SK-N-SH (cell line): ENCODE measurements around the gene BGN. TPM values are rescaled to one million over a fixed set of nuclear protein-coding genes. Genes with fewer than 3 reads are reported as not detected.

Experiments
- CTCF ChIA-PET: fragments of 300-600, 350-600 bp; formaldehyde crosslinking; extraction: SDS; loops from one replicate; lab custom pipeline; 2021; lab: Yijun Ruan, JAX
- POLR2A ChIA-PET: fragments of 350-600 bp; sonication (Branson Sonifier 250); formaldehyde crosslinking; extraction: SDS; loops from one replicate; lab custom pipeline; 2020; ENCODE audit warnings: antibody characterized with exemption, inconsistent platforms; lab: Yijun Ruan, JAX
- DNase-seq: peaks from one replicate; pipeline ENCODE4 v3.0.0; 2012
- H2AFZ ChIP-seq: fragments of 200-600 bp; sonication (generic); 2 replicates; pipeline ENCODE4 v1.8.1; 2016; ENCODE audit warnings: antibody characterized with exemption, mild to moderate bottlenecking, low read depth
- H3F3A ChIP-seq: fragments of 200-600 bp; sonication (generic); replicated peaks from 2 replicates; pipeline ENCODE3; 2016; ENCODE audit warnings: antibody characterized with exemption, mild to moderate bottlenecking; ENCODE audit not compliant: insufficient read depth
- H3K27ac ChIP-seq, 2 experiments: fragments of 200-500 bp in 1 of 2; fragments of 200-600 bp in 1 of 2; sonication (Bioruptor generic) in 1 of 2; sonication (generic), shearing (Covaris generic) in 1 of 2; 2 replicates each; pipeline versions ENCODE4 v1.5.1 to v1.6.1; 2014 to 2016; ENCODE audit warnings: low read depth in 2 of 2, inconsistent platforms in 1 of 2, low read length in 1 of 2, mild to moderate bottlenecking in 1 of 2, mixed read lengths in 1 of 2
- H3K27me3 ChIP-seq: fragments of 200-600 bp; sonication (generic), shearing (Covaris generic); 2 replicates; pipeline ENCODE4 v1.6.1; 2016; ENCODE audit warnings: mixed run types; ENCODE audit not compliant: insufficient read depth
- H3K36me3 ChIP-seq, 2 experiments: fragments of 200-500 bp in 1 of 2; fragments of 200-600 bp in 1 of 2; sonication (Bioruptor generic) in 1 of 2; sonication (generic) in 1 of 2; replicated peaks in 1 of 2; 2 replicates each; pipeline versions ENCODE3 to v1.5.1; 2014 to 2016; ENCODE audit warnings: low read length in 1 of 2, mild to moderate bottlenecking in 1 of 2; ENCODE audit not compliant: insufficient read depth in 2 of 2, control insufficient read depth in 1 of 2
- H3K4me1 ChIP-seq, 2 experiments: fragments of 200-500 bp in 1 of 2; fragments of 200-600 bp in 1 of 2; sonication (Bioruptor generic) in 1 of 2; sonication (generic), shearing (Covaris generic) in 1 of 2; 2 replicates each; pipeline versions ENCODE4 v1.5.1 to v1.6.1; 2014 to 2016; ENCODE audit warnings: low read depth in 1 of 2, low read length in 1 of 2, mixed run types in 1 of 2; ENCODE audit not compliant: insufficient read depth in 2 of 2, control insufficient read depth in 1 of 2
- H3K4me2 ChIP-seq: fragments of 200-600 bp; sonication (generic), shearing (Covaris generic); 2 replicates; pipeline ENCODE4 v1.6.1; 2017; ENCODE audit warnings: mixed run types
- H3K4me3 ChIP-seq, 2 experiments: fragments of 200-500 bp in 1 of 2; fragments of 200-600 bp in 1 of 2; sonication (Bioruptor generic) in 1 of 2; sonication (generic), shearing (Covaris generic) in 1 of 2; 2 replicates each; pipeline versions ENCODE4 v1.5.1 to v1.8.1; 2014 to 2016; ENCODE audit warnings: low read depth in 2 of 2, inconsistent platforms in 1 of 2, low read length in 1 of 2, mild to moderate bottlenecking in 1 of 2, mixed read lengths in 1 of 2, moderate library complexity in 1 of 2
- H3K79me2 ChIP-seq: fragments of 200-600 bp; sonication (generic); 2 replicates; pipeline ENCODE4 v1.8.1; 2017; ENCODE audit warnings: mild to moderate bottlenecking; ENCODE audit not compliant: insufficient read depth
- H3K9ac ChIP-seq: fragments of 200-600 bp; sonication (generic); 2 replicates; pipeline ENCODE4 v1.6.1; 2017; ENCODE audit warnings: mixed run types
- H3K9me2 ChIP-seq: fragments of 200-600 bp; sonication (generic); 2 replicates; pipeline ENCODE4 v1.6.1; 2017; ENCODE audit warnings: mixed run types
- H3K9me3 ChIP-seq: fragments of 200-600 bp; sonication (generic); 2 replicates; pipeline ENCODE4 v1.6.1; 2017; ENCODE audit warnings: mixed run types, mild to moderate bottlenecking, moderate library complexity
- H4K20me1 ChIP-seq: fragments of 200-600 bp; sonication (generic); 2 replicates; pipeline ENCODE4 v1.6.1; 2017; ENCODE audit warnings: mild to moderate bottlenecking, mixed run types; ENCODE audit not compliant: insufficient read depth
- CHD2 ChIP-seq: fragments of 150-350 bp; IDR thresholded peaks from 2 replicates; pipeline ENCODE4 v1.6.1; 2018; ENCODE audit warnings: low read length; ENCODE audit not compliant: partially characterized antibody
- CTCF ChIP-seq: fragments of 200-600 bp; sonication (generic); IDR thresholded peaks from 2 replicates; pipeline ENCODE4 v1.6.1; 2017; ENCODE audit warnings: antibody characterized with exemption, mild to moderate bottlenecking, moderate library complexity
- FOXM1 ChIP-seq: IDR thresholded peaks from 2 replicates; pipeline ENCODE4 v1.4.0; 2012; ENCODE audit warnings: low read depth, mild to moderate bottlenecking
- GATA2 ChIP-seq: sonication (generic); formaldehyde crosslinking; IDR thresholded peaks from 2 replicates; pipeline ENCODE4 v1.5.0; 2020; ENCODE audit warnings: mild to moderate bottlenecking, missing genetic modification reagents
- JUND ChIP-seq: IDR thresholded peaks from 2 replicates; pipeline ENCODE4 v1.4.0; 2012
- MAX ChIP-seq: IDR thresholded peaks from 2 replicates; pipeline ENCODE4 v1.4.0; 2012; ENCODE audit warnings: low read depth
- MXI1 ChIP-seq: IDR thresholded peaks from 2 replicates; pipeline ENCODE4 v1.6.1; 2012; ENCODE audit warnings: mild to moderate bottlenecking, low read depth, low read length, improper control_type of control experiment
- NFIC ChIP-seq: IDR thresholded peaks from 2 replicates; pipeline ENCODE4 v1.4.0; 2012; ENCODE audit warnings: borderline replicate concordance
- REST ChIP-seq: IDR thresholded peaks from 2 replicates; pipeline ENCODE4 v1.6.1; 2012; ENCODE audit warnings: mild to moderate bottlenecking, low read depth, low read length, moderate library complexity
- SIN3A ChIP-seq: IDR thresholded peaks from 2 replicates; pipeline ENCODE4 v1.6.1; 2012; ENCODE audit warnings: low read depth, mild to moderate bottlenecking, low read length, moderate library complexity, borderline replicate concordance
- SMC3 ChIP-seq: IDR thresholded peaks from 2 replicates; pipeline ENCODE4 v1.6.1; 2012; ENCODE audit warnings: low read depth, low read length, improper control_type of control experiment
- WGBS: methylation state at CpG from one replicate; pipeline ENCODE4 v1.1.6; 2017; ENCODE audit warnings: low lambda C conversion rate; 5-methylcytosine and 5-hydroxymethylcytosine counted together
- polyA plus RNA-seq, 3 experiments: library from polyadenylated mRNA; depleted of rRNA; stranded (reverse); fragments of >200 nt; gene quantifications; 2 replicates each; pipeline ENCODE4 v1.2.3, GENCODE V29; 2012
- TF ChIP-seq, protein P1 (sequence below): IDR thresholded peaks from 2 replicates; pipeline ENCODE4 v1.4.0; 2012; ENCODE audit warnings: low read depth, borderline replicate concordance

BGN gene
- polyA plus RNA-seq, 1 of the 3 experiments (the other 2 are of a cell fraction), result 28.9 TPM

DNA sequence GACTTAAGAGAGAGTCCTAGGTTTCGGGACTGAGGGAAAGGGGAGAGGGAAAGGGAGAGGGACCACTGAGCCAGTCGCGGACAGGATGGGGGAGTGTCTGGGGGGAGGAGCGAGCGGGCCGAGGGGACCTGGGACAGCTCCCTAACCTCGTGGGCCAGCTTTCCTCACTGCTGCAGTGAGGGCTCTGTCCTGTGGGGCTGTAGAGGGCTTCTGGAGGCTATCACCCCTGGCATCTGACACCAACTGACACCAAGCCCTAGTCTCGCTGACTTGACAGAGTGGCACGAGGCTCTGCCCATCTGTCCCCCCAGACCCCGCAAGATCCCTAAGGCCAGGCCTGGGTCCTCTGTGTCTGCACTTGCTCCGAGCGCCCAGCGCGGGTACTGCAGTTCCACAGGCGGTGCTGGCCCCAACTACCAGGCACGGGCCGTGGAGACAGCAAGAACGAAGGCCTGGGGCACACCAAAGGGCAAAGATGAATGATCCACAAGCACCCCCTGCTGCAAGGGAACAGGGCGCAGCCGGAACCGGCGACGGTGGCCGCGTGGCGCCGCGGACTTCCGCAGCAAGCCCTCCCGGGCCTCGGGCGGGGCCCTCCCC lies 24.9 kb upstream of the BGN start:
- POLR2A ChIA-PET, result interaction anchor here (1.3 kb wide), 1 partner anchor 37 kb away, joined by 4 read pairs; no protein-coding TSS in a partner anchor
- Histone ChIP-seq H3F3A (no peaks in the 10 kb centered on the region), H3K4me2 (peak overlapping the region; percentile 76), H3K36me3 (peaks cover 0 to 2% of the 10 kb centered on the region in 2 experiments), H3K79me2 (peaks cover 11% of the 10 kb centered on the region), H3K27me3 (no peaks in the 10 kb centered on the region; the same call in 1 of the 2 replicates), H2AFZ (no peak overlapping the region), H3K9ac (peak overlapping the region; percentile 63; the same call in 1 of the 2 replicates), H3K27ac (peak overlapping the region in 1 of 2 experiments; percentile 24; a peak in 2 of 4 replicates), H3K9me3 (no peaks in the 10 kb centered on the region), H3K4me1 (peaks cover 0 to 8% of the 10 kb centered on the region in 2 experiments; a peak in 1 of 4 replicates), H4K20me1 (no peaks in the 10 kb centered on the region), H3K9me2 (no peaks in the 10 kb centered on the region), H3K4me3 (peak overlapping the region; percentile 65 to 73)
- 13% methylated on average over 11 of the region's 32 CpGs for WGBS
- DNase-seq, result peak; percentile 55
- TF ChIP-seq REST (peak; percentile 89), SMC3 (no peak), GATA2 (no peak), FOXM1 (no peak), MXI1 (peak; percentile 55), CTCF (peak; percentile 17), SIN3A (peak; percentile 80; the same call in 1 of the 2 replicates), CHD2 (no peak), JUND (no peak), NFIC (no peak), MAX (peak; percentile 72)
- TF ChIP-seq, protein P1, sequence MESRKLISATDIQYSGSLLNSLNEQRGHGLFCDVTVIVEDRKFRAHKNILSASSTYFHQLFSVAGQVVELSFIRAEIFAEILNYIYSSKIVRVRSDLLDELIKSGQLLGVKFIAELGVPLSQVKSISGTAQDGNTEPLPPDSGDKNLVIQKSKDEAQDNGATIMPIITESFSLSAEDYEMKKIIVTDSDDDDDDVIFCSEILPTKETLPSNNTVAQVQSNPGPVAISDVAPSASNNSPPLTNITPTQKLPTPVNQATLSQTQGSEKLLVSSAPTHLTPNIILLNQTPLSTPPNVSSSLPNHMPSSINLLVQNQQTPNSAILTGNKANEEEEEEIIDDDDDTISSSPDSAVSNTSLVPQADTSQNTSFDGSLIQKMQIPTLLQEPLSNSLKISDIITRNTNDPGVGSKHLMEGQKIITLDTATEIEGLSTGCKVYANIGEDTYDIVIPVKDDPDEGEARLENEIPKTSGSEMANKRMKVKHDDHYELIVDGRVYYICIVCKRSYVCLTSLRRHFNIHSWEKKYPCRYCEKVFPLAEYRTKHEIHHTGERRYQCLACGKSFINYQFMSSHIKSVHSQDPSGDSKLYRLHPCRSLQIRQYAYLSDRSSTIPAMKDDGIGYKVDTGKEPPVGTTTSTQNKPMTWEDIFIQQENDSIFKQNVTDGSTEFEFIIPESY, result no peak
- CTCF ChIA-PET, result interaction anchor here (0.6 to 11.6 kb wide), 26 partner anchors 9 to 528 kb away, joined by 3 to 203 read pairs (median 6); partner anchors contain the start of genes BGN, SLC6A8 and TREX2
